Endodermal cell (in vitro differentiated cells): Measurements from ENCODE around the gene CCL1. TPM values are rescaled to one million over a fixed set of nuclear protein-coding genes. Genes with fewer than 3 reads are reported as not detected.
A peak's percentile ranks its signal among the peaks of the same experiment; 100 is the strongest.

Source experiments
- DNase-seq: peaks from one replicate; pipeline ENCODE4 v3.0.0-alpha.2; 2017
- H3K27ac ChIP-seq: 2 replicates; pipeline ENCODE4 v1.5.1; 2013; ENCODE audit warnings: mild to moderate bottlenecking, low read depth, low read length, moderate library complexity
- H3K27me3 ChIP-seq: 2 replicates; pipeline ENCODE4 v1.6.1; 2013; ENCODE audit warnings: mild to moderate bottlenecking, low read length, moderate library complexity; ENCODE audit not compliant: insufficient read depth, control insufficient read depth, poor library complexity, severe bottlenecking
- H3K36me3 ChIP-seq: 2 replicates; pipeline ENCODE4 v1.7.0; 2013; ENCODE audit warnings: mild to moderate bottlenecking, low read length, moderate library complexity; ENCODE audit not compliant: control insufficient read depth, insufficient read depth
- H3K4me1 ChIP-seq: one replicate; pipeline ENCODE4 v1.7.0; 2013; ENCODE audit warnings: low read length; ENCODE audit not compliant: control insufficient read depth, insufficient read depth
- H3K4me3 ChIP-seq: 2 replicates; pipeline ENCODE4 v1.5.1; 2013; ENCODE audit warnings: mild to moderate bottlenecking, low read length, moderate library complexity
- H3K9ac ChIP-seq: 2 replicates; pipeline ENCODE4 v1.6.1; 2013; ENCODE audit warnings: mild to moderate bottlenecking, low read length, moderate library complexity; ENCODE audit not compliant: poor library complexity, severe bottlenecking; ENCODE audit errors: extremely low read depth
- H3K9me3 ChIP-seq: 2 replicates; pipeline ENCODE4 v1.6.1; 2013; ENCODE audit warnings: mild to moderate bottlenecking, low read length, moderate library complexity; ENCODE audit not compliant: control insufficient read depth
- H3K27ac Mint-ChIP-seq: 2 replicates; pipeline ENCODE4 v1.8.0; 2020; ENCODE audit warnings: mixed read lengths
- H3K27me3 Mint-ChIP-seq: 2 replicates; pipeline ENCODE4 v1.8.0; 2021; ENCODE audit warnings: mild to moderate bottlenecking, mixed read lengths; ENCODE audit not compliant: insufficient read depth
- H3K36me3 Mint-ChIP-seq: 2 replicates; pipeline ENCODE4 v1.8.0; 2020; ENCODE audit warnings: low read depth, mixed read lengths
- H3K4me1 Mint-ChIP-seq: 2 replicates; pipeline ENCODE4 v1.8.0; 2020; ENCODE audit warnings: mixed read lengths
- H3K4me3 Mint-ChIP-seq: 2 replicates; pipeline ENCODE4 v1.8.0; 2020; ENCODE audit warnings: mild to moderate bottlenecking, moderate library complexity, mixed read lengths
- H3K9me3 Mint-ChIP-seq: 2 replicates; pipeline ENCODE4 v1.8.0; 2020; ENCODE audit warnings: mild to moderate bottlenecking, mixed read lengths
- WGBS, 2 experiments: methylation state at CpG; one replicate each; pipeline versions ENCODE4 v1.1.5 to v1.1.7; 2013; ENCODE audit warnings: missing lambda C conversion rate in 2 of 2, mixed read lengths in 1 of 2; ENCODE audit not compliant: insufficient coverage in 1 of 2, insufficient read length in 1 of 2; 5-methylcytosine and 5-hydroxymethylcytosine counted together
- total RNA-seq, 2 donors: library from RNA; stranded (reverse); fragmentation: NEBNext Ultra II Directional in 1 of 2; extraction: Animal tissue kit (Norgen Biotek cat#: 25700) in 1 of 2; gene quantifications; 2 replicates in 1 of 2; 3 replicates in 1 of 2; pipeline ENCODE4 v1.2.1, GENCODE V29; 2021
- TF ChIP-seq, protein P1 (sequence below): fragments of 200-600 bp; sonication (generic); conservative IDR thresholded peaks from 2 replicates; pipeline ENCODE4 v1.5.0; 2021; ENCODE audit warnings: antibody characterized with exemption, mild to moderate bottlenecking

The CCL1 gene
- total RNA-seq, 2 donors from 2014 or later, result not detected

DNA sequence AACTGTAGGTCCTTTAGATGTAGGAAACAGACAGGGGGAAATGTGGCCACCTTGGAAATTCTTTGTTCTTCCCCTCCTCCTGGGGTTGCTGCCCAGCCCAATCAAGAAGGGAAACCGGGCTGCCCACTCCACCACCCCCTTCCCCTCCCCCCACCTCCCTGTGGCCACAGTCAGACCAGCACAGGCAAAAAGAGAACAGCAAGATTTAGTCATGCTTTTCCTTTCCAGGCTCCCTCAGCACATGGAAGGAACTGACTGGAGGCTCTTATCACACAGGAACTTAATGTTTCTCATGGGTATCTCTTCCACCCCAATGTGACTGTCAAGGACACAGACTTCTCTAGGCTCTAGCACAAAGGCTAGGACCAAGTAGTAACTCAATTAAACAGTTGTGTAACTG lies 3.0 kb upstream of the CCL1 start:
- H3K9me3 ChIP-seq, result no peaks in the 10 kb centered on the region
- DNase-seq, result peak; percentile 44
- H3K4me3 ChIP-seq, result no peak overlapping the region
- Mint-ChIP-seq H3K36me3 (no peaks in the 10 kb centered on the region), H3K27ac (no peak overlapping the region), H3K27me3 (peaks cover 20% of the 10 kb centered on the region), H3K9me3 (no peaks in the 10 kb centered on the region), H3K4me1 (peaks cover 11% of the 10 kb centered on the region), H3K4me3 (no peak overlapping the region)
- H3K27me3 ChIP-seq, result peaks cover 4% of the 10 kb centered on the region
- WGBS, 2 experiments, result 13% methylated on average over 1 of the region's 1 CpG; no CpG with 5 or more reads in 1 of the 2 experiments
- no peak overlapping the region for H3K27ac ChIP-seq
- H3K9ac ChIP-seq, result no peak overlapping the region
- TF ChIP-seq, protein P1, sequence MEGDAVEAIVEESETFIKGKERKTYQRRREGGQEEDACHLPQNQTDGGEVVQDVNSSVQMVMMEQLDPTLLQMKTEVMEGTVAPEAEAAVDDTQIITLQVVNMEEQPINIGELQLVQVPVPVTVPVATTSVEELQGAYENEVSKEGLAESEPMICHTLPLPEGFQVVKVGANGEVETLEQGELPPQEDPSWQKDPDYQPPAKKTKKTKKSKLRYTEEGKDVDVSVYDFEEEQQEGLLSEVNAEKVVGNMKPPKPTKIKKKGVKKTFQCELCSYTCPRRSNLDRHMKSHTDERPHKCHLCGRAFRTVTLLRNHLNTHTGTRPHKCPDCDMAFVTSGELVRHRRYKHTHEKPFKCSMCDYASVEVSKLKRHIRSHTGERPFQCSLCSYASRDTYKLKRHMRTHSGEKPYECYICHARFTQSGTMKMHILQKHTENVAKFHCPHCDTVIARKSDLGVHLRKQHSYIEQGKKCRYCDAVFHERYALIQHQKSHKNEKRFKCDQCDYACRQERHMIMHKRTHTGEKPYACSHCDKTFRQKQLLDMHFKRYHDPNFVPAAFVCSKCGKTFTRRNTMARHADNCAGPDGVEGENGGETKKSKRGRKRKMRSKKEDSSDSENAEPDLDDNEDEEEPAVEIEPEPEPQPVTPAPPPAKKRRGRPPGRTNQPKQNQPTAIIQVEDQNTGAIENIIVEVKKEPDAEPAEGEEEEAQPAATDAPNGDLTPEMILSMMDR, result no peak
- H3K4me1 ChIP-seq, result no peaks in the 10 kb centered on the region
- H3K36me3 ChIP-seq, result no peaks in the 10 kb centered on the region

DNA sequence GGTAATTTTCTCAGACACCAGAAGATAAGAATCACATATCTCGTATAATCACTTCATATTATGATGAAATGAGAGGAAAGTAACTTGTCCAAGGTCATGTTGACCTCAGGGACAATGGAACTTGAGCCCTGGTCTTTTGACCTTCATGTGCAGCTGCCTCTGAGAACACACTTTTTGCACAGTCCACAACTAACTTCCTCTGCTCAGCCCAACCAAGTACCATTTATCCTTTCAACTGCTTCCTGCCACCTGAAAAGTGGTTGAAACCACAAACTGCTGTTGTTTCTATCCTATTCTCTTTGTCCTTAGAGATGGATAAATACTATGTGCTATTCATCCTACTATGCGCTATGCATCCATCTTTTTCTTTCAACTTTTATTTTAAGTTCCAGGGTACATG lies 2.3 kb upstream of the CCL1 start:
- TF ChIP-seq, protein P1, result no peak
- H3K9me3 Mint-ChIP-seq, result no peaks in the 10 kb centered on the region
- peaks cover 4% of the 10 kb centered on the region for H3K27me3 ChIP-seq
- H3K27ac ChIP-seq, result no peak overlapping the region
- 100% methylated on average over 1 to 2 of the region's 2 CpGs for WGBS, 2 experiments
- no peak overlapping the region for H3K9ac ChIP-seq
- DNase-seq, result peak; percentile 10
- H3K27ac Mint-ChIP-seq, result no peak overlapping the region
- H3K4me3 Mint-ChIP-seq, result no peak overlapping the region
- H3K36me3 ChIP-seq, result no peaks in the 10 kb centered on the region
- no peaks in the 10 kb centered on the region for H3K9me3 ChIP-seq
- H3K4me1 ChIP-seq, result no peaks in the 10 kb centered on the region
- no peaks in the 10 kb centered on the region for H3K36me3 Mint-ChIP-seq
- peaks cover 14% of the 10 kb centered on the region for H3K27me3 Mint-ChIP-seq
- no peak overlapping the region for H3K4me3 ChIP-seq
- peaks cover 11% of the 10 kb centered on the region for H3K4me1 Mint-ChIP-seq

DNA sequence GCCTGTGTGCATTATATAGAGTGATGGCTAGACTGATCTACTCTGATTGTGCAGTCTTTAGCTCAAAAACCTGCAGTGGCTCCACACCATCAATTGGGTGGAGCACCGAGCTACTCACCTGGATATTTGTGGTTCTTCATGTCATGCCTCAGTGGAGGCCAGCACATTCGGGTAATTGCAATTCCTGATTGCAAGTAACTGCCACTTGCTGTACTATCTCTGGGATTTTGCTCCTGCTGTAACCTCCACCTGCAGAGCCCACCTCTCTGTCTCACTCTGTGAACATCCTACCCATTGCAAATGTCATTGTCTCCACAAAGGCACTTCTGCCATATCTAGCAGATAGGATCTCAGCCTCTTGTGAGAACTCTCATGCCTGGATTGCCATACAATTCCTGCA lies 1.7 kb upstream of the CCL1 start:
- DNase-seq, result peak; percentile 24
- Histone ChIP-seq H3K9me3 (no peaks in the 10 kb centered on the region), H3K36me3 (no peaks in the 10 kb centered on the region), H3K9ac (no peak overlapping the region), H3K4me3 (no peak overlapping the region), H3K27me3 (peaks cover 4% of the 10 kb centered on the region), H3K4me1 (no peaks in the 10 kb centered on the region), H3K27ac (no peak overlapping the region)
- Mint-ChIP-seq H3K9me3 (no peaks in the 10 kb centered on the region), H3K27me3 (peaks cover 14% of the 10 kb centered on the region), H3K36me3 (no peaks in the 10 kb centered on the region), H3K4me3 (no peak overlapping the region), H3K4me1 (peaks cover 11% of the 10 kb centered on the region), H3K27ac (no peak overlapping the region)
- 92 to 94% methylated on average over 2 of the region's 2 CpGs for WGBS, 2 experiments
- TF ChIP-seq, protein P1, result no peak
